Pancreas (tissue), 10 donors: Measurements from ENCODE around the gene ABCA7. TPM values are rescaled to one million over a fixed set of nuclear protein-coding genes. Genes with fewer than 3 reads are reported as not detected.

Source experiments
- ATAC-seq, 4 donors: fragments of 200-7000 bp; cut with Tn5 transposase; one replicate each; pipeline versions ENCODE4 v1.8.0 to v1.9.1; 2020; ENCODE audit warnings: mild to moderate bottlenecking in 4 of 4, moderate library complexity in 4 of 4
- DNase-seq, 6 donors: peaks; one replicate each; pipeline ENCODE4 v3.0.0-alpha.2; 2020
- FAIRE-seq: peaks from 2 replicates; lab custom pipeline; 2012; peaks lifted over from hg19 to GRCh38; lab: Jason Lieb, UNC
- H3K27ac ChIP-seq, 4 donors: fragments of 200-600 bp; sonication (generic); 1 replicate in 3 of 4; 2 replicates in 1 of 4; pipeline versions ENCODE4 v1.5.0 to v1.8.0; 2020
- H3K27me3 ChIP-seq, 4 donors: fragments of 200-600 bp; one replicate each; pipeline ENCODE4 v1.8.0; 2021
- H3K36me3 ChIP-seq, 3 donors: fragments of 200-600 bp; sonication (generic) in 1 of 3; one replicate each; pipeline versions ENCODE4 v1.5.0 to v1.8.0; 2020 to 2021
- H3K4me1 ChIP-seq, 3 donors: fragments of 200-600 bp; one replicate each; pipeline ENCODE4 v1.8.0; 2021
- H3K4me3 ChIP-seq, 4 donors: fragments of 200-600 bp; sonication (generic) in 2 of 4; one replicate each; pipeline versions ENCODE4 v1.5.0 to v1.8.0; 2020 to 2021
- H3K9me3 ChIP-seq, 4 donors: fragments of 200-600 bp; one replicate each; pipeline ENCODE4 v1.8.0; 2021
- CTCF ChIP-seq, 4 donors: fragments of 200-600 bp; sonication (generic) in 3 of 4; IDR thresholded peaks; one replicate each; pipeline versions ENCODE4 v1.5.0 to v1.8.0; 2021; ENCODE audit warnings: antibody characterized with exemption in 4 of 4
- WGBS, 2 donors: extraction: QIAGEN DNeasy Blood & Tissue Kit; methylation state at CpG; one replicate each; pipeline ENCODE4 v1.1.7; 2013; 5-methylcytosine and 5-hydroxymethylcytosine counted together
- intact Hi-C, 3 donors: fragments of 100-400 bp; cut with DNase I; formaldehyde crosslinking; loops; one replicate each; pipeline versions ENCODE4 v1.11.1 to v1.14.2; 2022
- polyA plus RNA-seq, 2 donors: library from polyadenylated mRNA; stranded (reverse); fragments of 200-250 nt; gene quantifications; one replicate each; pipeline ENCODE4 v1.2.3, GENCODE V29; 2013
- total RNA-seq, 6 donors: library from RNA; stranded (reverse); fragmentation: NEBNext Ultra II Directional in 4 of 6; extraction: Animal tissue kit (Norgen Biotek cat#: 25700) in 4 of 6; gene quantifications; one replicate each; pipeline versions ENCODE4 v1.2.1 to v1.2.4, GENCODE V29; 2021 to 2023
- donor health status: healthy with polysubstance abuse.
- donor health status: DM: no; HTN: no; CAD: no; lungs with moderate emphysema.
- donor health status: DM: no; HTN: no; CAD: no.
- donor health status: control.
- donor health status: control.
- donor health status: Bipolar disorder and iron deficiency.
- donor health status: DM: yes; HTN: yes; CAD: no.
- donor health status: DM: no; HTN: no; CAD: no.
- donor health status: DM: no; HTN: no; CAD: no.
- donor health status: DM: yes; HTN: yes; CAD: no.

Gene ABCA7
- total and polyA plus RNA-seq, 8 donors = 6.9 to 131 (median 17.8) TPM

DNA sequence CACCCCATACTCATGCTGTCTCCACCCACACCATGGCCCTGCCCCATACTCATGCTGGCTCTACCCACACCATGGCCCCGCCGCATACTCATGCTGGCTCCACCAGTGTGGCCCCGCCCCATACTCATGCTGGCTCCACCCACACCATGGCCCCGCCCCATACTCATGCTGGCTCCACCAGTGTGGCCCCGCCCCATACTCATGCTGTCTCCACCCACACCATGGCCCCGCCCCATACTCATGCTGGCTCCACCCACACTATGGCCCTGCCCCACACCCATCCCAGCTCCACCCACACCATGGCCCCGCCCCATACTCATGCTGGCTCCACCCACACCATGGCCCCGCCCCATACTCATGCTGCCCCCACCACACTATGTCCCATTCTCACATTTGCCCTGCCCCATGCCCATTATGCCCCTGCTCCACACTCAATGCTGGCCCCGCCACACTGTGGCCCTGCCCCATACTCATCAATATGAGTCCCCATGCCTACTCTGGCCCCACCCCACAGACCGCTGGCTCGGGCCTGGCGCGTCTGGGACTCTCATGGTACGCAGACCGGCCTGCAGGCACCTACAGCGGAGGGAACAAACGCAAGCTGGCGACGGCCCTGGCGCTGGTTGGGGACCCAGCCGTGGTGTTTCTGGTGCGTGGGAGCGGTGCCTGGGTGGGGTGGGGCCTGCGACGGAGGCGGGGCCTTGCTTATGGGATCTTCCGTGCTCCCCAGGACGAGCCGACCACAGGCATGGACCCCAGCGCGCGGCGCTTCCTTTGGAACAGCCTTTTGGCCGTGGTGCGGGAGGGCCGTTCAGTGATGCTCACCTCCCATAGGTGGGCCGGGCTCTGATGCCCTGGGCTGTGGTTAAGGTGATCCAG is 23.4 kb downstream of the ABCA7 start:
- no peak overlapping the region for H3K4me3 ChIP-seq
- no peak for FAIRE-seq
- H3K27ac ChIP-seq = no peak overlapping the region
- WGBS, 2 donors = 66 to 93% methylated on average over 34 to 37 of the region's 37 CpGs
- TF ChIP-seq CTCF (IDR thresholded peaks at IDR 0.05) = no peak
- peak in 1 of 6 donors; percentile 39 for DNase-seq
- intact Hi-C loops = no loop called here
- peaks cover 0 to 10% (median 2%) of the 10 kb centered on the region in 4 donors for H3K27me3 ChIP-seq
- no peak for ATAC-seq
- H3K4me1 ChIP-seq = peaks cover 0 to 10% (median 9%) of the 10 kb centered on the region in 3 donors
- no peaks in the 10 kb centered on the region for H3K9me3 ChIP-seq
- H3K36me3 ChIP-seq = no peaks in the 10 kb centered on the region

DNA sequence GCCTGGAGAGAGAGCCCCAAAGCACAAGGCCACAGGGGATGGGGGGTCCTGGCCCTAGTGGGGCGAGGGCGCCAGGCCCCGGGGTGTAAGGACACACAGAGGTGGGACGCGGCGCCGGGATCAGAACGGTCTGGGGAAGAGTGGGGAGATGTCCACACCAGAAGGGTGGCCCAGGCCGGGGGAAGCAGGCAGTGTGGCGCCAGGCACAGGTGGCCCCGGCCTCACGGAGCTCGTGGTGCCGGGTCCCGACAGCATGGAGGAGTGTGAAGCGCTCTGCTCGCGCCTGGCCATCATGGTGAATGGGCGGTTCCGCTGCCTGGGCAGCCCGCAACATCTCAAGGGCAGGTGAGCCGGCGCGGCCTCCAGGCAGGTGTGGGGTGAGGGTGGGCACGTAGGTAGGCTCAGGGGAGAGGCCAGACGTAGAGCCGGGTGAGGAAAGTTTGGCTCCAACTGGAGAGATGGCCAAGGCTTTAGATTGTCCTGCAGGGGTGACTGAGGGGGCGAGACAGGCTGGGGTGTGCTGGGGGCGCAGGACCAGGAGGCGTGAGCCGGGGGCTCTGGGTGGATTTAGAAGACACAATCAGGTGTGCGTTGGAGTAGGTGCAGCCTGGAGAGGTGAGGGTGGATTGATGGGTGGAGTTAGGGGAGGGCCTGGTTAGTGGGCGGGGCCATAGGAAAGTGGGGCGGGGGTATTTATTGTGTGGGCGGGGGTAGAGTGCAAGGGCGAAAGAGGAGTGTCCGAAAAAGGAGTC is 24.2 kb downstream of the ABCA7 start:
- FAIRE-seq = no peak
- 50 to 85% methylated on average over 37 of the region's 37 CpGs for WGBS, 2 donors
- Histone ChIP-seq H3K36me3 (no peaks in the 10 kb centered on the region), H3K4me1 (peaks cover 0 to 10% (median 9%) of the 10 kb centered on the region in 3 donors), H3K9me3 (no peaks in the 10 kb centered on the region), H3K27ac (no peak overlapping the region), H3K4me3 (no peak overlapping the region), H3K27me3 (peaks cover 0 to 19% (median 2%) of the 10 kb centered on the region in 4 donors)
- DNase-seq = peak in 1 of 6 donors; percentile 81
- ATAC-seq = no peak
- TF ChIP-seq CTCF (IDR thresholded peaks at IDR 0.05) = no peak
- intact Hi-C loops = no loop called here

DNA sequence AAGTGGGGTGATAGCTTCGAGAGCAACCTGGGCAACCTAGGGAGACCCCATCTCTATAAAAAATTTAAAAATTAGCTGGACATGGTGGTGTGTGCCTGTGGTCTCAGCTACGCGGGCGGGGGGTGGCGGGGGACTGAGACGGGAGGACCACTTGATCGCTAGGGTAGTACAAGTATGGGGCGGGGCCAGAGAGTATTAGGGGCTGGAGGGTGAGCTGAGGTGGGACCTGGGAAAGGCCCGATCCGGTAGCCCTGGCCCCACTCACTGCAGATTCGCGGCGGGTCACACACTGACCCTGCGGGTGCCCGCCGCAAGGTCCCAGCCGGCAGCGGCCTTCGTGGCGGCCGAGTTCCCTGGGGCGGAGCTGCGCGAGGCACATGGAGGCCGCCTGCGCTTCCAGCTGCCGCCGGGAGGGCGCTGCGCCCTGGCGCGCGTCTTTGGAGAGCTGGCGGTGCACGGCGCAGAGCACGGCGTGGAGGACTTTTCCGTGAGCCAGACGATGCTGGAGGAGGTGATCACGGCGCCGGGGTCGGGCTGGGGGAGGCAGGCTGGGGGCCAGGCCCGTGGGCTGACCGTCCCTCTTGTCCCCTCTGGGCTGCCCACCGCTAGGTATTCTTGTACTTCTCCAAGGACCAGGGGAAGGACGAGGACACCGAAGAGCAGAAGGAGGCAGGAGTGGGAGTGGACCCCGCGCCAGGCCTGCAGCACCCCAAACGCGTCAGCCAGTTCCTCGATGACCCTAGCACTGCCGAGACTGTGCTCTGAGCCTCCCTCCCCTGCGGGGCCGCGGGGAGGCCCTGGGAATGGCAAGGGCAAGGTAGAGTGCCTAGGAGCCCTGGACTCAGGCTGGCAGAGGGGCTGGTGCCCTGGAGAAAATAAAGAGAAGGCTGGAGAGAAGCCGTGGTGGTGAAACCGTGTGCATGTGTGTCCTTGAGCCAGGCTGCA is 25.0 kb downstream of the ABCA7 start:
- Histone ChIP-seq H3K4me3 (no peak overlapping the region), H3K9me3 (no peaks in the 10 kb centered on the region), H3K36me3 (no peaks in the 10 kb centered on the region), H3K27me3 (peaks cover 0 to 23% (median 2%) of the 10 kb centered on the region in 4 donors), H3K4me1 (peaks cover 0 to 10% (median 9%) of the 10 kb centered on the region in 3 donors), H3K27ac (no peak overlapping the region)
- FAIRE-seq = no peak
- intact Hi-C loops = no loop called here
- peak in 4 of 6 donors; percentile 70 to 90 (median 80) for DNase-seq
- WGBS, 2 donors = 8 to 10% methylated on average over 47 to 60 of the region's 60 CpGs
- ATAC-seq = peak; percentile 81 to 83 (median 82)
- TF ChIP-seq CTCF (IDR thresholded peaks at IDR 0.05) = peak; percentile 63 to 90 (median 74)

GRCh38 chr19:1065606-1066109 is 25.8 kb downstream of the ABCA7 start:
- H3K36me3 ChIP-seq = no peaks in the 10 kb centered on the region
- no peak overlapping the region for H3K4me3 ChIP-seq
- H3K27me3 ChIP-seq = peaks cover 0 to 31% (median 2%) of the 10 kb centered on the region in 4 donors
- H3K4me1 ChIP-seq = peaks cover 0 to 10% (median 9%) of the 10 kb centered on the region in 3 donors
- no peak overlapping the region for H3K27ac ChIP-seq
- no peaks in the 10 kb centered on the region for H3K9me3 ChIP-seq
- peak in 1 of 6 donors; percentile 61 for DNase-seq
- 42 to 44% methylated on average over 17 of the region's 17 CpGs for WGBS, 2 donors
- peak in 3 of 4 donors; percentile 5 to 22 (median 8) for ATAC-seq
- FAIRE-seq = no peak
- TF ChIP-seq CTCF (IDR thresholded peaks at IDR 0.05) = no peak
- intact Hi-C loops = no loop called here
